GM21723 (cell line): ENCODE results near the gene NCEH1.

Source experiments
- ATAC-seq: cut with Tn5 transposase; IDR thresholded peaks from one replicate; pipeline ENCODE4 v1.9.1; 2021; ENCODE audit warnings: mild to moderate bottlenecking, moderate library complexity; ENCODE audit not compliant: unreplicated experiment

Gene NCEH1

DNA sequence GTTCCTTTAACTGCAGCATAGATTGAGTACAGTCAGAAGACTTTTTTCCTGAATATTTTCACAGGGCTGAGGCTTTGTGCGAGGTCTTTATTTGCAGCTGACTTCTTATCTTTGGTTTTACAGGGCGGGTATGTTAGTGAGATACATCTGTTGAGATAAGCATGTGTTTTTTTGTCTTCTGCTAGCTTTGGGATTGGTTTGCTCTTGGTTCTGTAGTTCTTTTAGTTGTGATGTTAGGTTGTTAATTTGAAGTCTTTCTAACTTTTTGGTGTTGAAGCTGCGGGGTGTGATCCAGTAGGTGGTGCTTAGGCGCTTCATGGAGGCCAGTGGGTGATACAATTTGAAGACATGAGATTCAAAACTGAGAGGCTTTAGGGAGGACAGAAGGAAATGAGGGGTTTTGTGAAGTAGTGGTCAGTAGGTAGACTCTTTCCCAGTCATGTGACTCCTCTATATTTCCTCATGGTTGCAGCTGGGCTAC lies 119.7 kb downstream of the NCEH1 start:
- no peak for ATAC-seq

DNA sequence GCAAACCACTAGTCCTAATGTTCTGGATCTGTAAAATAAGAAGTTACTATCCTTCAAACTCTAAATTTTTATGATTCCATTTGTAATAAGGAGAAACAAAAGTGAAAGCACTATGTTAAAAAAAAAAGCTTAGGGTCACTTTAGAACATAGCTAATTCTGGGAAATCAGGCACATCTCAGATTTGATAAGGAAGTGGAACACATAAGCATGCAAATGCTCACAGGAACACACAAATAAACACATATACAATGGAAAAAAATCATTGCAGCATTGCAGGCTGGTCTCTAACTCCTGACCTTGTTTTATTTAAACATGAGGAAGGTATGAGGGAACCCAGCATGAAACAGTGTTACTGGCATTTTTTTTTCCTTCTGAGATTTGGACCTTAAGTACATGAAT lies 124.4 kb downstream of the NCEH1 start:
- no peak for ATAC-seq

DNA sequence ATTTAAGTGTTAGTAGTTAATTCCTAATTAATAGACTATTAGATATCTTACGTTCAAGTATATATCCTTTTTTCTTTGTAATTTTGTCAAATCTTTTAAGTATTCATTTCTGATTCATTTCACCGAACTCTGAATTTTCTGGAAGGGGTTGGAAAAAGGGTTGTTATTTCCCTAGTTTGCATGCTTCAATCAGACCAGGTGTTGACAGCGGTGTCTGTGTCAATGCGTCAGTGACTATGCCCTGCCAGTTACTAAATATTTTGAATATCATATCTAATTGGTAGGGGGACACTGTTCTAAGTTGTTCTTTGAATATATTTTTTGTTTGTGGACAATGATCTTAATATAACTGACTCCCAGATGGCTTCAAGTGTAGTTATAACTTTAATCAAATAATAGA lies 124.9 kb downstream of the NCEH1 start:
- no peak for ATAC-seq

DNA sequence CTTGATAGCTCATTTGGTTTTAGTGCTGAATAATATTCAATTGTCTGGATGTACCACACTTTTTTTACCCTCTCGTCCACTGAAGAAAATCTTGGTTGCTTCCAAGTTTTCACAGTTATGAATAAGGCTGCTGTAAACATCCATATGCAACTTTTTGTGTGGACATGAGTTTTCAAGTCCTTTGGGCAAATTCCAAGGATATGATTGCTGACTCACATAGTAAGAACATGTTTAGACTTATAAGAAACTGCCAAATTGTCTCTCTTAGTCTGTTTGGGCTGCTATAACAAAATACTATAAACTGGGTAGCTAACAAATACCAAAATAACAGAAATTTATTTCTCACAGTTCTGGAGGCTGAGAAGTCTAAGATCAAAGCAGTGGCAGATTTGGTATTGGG lies 128.2 kb downstream of the NCEH1 start:
- no peak for ATAC-seq

DNA sequence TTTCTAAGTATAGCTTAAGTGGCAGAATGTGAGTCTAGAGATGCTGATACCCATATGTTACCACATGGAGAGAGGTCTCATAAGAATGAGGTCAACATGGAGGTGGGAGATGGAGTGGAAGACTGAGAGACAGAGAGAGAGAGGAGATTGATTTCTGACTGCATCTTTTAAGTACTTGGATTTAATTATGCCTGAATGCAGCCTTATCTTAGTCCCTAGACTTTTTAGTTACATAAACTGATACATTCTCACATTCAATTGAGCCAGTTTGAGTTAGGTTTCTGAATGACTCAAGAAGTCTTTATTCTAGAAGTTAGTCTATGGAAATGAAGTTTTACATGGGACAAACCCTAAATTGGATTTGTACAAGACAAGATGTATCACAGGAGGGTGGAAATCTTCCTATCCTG lies 129.1 kb downstream of the NCEH1 start:
- ATAC-seq, result no peak

DNA sequence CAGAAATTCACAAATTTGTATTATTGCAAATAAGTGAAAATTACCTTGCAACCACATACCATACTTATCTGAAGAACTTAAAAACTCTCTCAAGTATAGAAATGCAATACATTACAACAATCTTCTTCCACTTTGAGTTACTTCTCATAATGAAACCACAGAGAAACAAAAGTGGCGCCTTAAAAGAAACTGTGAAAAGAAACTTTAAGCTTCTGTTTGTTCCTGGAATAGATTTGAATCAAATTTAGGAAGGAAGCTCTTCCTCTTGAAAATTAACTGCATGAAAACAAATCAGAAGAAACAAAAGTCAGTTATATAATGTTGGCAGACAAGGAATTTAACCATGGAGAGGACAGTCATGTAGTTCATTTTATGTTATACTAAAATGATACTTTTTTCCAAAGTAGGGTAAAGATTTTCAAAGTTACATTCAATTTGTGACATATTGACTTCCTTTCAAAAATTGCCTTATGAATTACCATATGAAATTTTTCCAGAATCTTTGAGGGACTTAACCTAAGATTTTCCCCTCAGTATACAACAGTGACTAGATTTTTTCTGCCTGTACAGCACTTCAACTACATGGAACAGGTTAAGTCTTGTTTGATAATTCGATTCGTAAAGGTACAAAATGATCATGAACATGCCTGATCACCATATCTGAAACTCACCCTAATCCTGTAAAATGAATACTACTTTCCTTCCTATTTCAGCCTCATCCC lies 130.0 kb downstream of the NCEH1 start:
- peak; percentile 77 for ATAC-seq
